ENCODE data around the gene SUN1. TPM values are rescaled to one million over a fixed set of nuclear protein-coding genes. Genes with fewer than 3 reads are reported as not detected.

SUN1 gene
- total and polyA plus RNA-seq, 9 of the 15 experiments (the other 6 are each of a cell fraction or from before 2014, with no cell fraction given) = 36.8 to 132 (median 62.3) TPM

- POLR2A ChIA-PET = no interaction called here
Observed at GRCh38 chr7:800692-801091, 31.6 kb upstream of the SUN1 start.

More at GRCh38 chr7:800692-801091, 31.6 kb upstream of the SUN1 start:
- TF ChIP-seq ZNF384 (IDR thresholded peaks at IDR 0.05; ENCODE audit: low read depth, low read length) = no peak
- no peak for TF ChIP-seq ZNF518B (CRISPR knock-in tag; IDR thresholded peaks at IDR 0.05)
- no peak for TF ChIP-seq NFYB (IDR thresholded peaks at IDR 0.05; ENCODE audit: extremely low read depth, insufficient read length)
- H3K36me3 ChIP-seq (ENCODE audit: control insufficient read depth, insufficient read depth, low read length) = no peaks in the 10 kb centered on the region
- no peak overlapping the region for H3K27ac ChIP-seq (ENCODE audit: extremely low read depth, low read depth, low read length)
- H4K20me1 ChIP-seq (replicated peaks; ENCODE audit: control insufficient read depth, insufficient read depth, low read length) = no peaks in the 10 kb centered on the region
- no peak overlapping the region for H3K9ac ChIP-seq (ENCODE audit: insufficient read depth in 1 of 2, low read depth in 2 of 2, low read length in 2 of 2)
- H3K9me1 ChIP-seq (ENCODE audit: control insufficient read depth, insufficient read depth, low read length) = no peaks in the 10 kb centered on the region
- no TSS peak for BruUV-seq (replicated peaks)
- H3K79me2 ChIP-seq (ENCODE audit: control insufficient read depth, insufficient read depth, low read length) = no peaks in the 10 kb centered on the region
- no peak overlapping the region for H3K4me2 ChIP-seq (ENCODE audit: insufficient read depth, low read length)
- H3K4me3 ChIP-seq = no peak overlapping the region
- H3K4me1 ChIP-seq (replicated peaks in 1 of 2; ENCODE audit: control insufficient read depth in 2 of 2, insufficient read depth in 2 of 2, low read length in 2 of 2) = peaks cover 0 to 4% of the 10 kb centered on the region in 2 experiments; a peak in 2 of 5 replicates
- H2AFZ ChIP-seq (ENCODE audit: low read depth, low read length) = no peak overlapping the region
- FAIRE-seq (no peak), ATAC-seq (no peak), DNase-seq (ENCODE audit: extremely low read depth in 1 of 4, low spot score in 3 of 4) (no peak)
- in situ Hi-C loops (cut with MboI) (no loop called here), intact Hi-C loops (cut with micrococcal nuclease) (no loop called here)
- 83% methylated on average over 7 of the region's 7 CpGs for WGBS (ENCODE audit: insufficient coverage, low coverage, missing lambda C conversion rate)
- H3K27me3 ChIP-seq (ENCODE audit: control insufficient read depth in 2 of 2, insufficient read depth in 2 of 2, low read length in 2 of 2) = no peaks in the 10 kb centered on the region
- CTCF ChIA-PET (ENCODE audit: low intra/inter-chr PET ratio) = no interaction called here
- no peaks in the 10 kb centered on the region for H3K9me3 ChIP-seq (replicated peaks; ENCODE audit: control insufficient read depth, insufficient read depth, low read depth, low read length)
